Right renal pelvis (tissue), 4 donors: Measurements from ENCODE around the gene KRTAP10-7. TPM values are rescaled to one million over a fixed set of nuclear protein-coding genes. Genes with fewer than 3 reads are reported as not detected.
"Not testable (repeated sequence)": the region's sequence is repeated elsewhere in the genome, so short reads cannot be mapped to it uniquely, and the experiment has no call there.

ENCODE experiments used
- DNase-seq, 4 donors: peaks; one replicate each; pipeline ENCODE4 v3.0.0-alpha.2; 2013; ENCODE audit warnings: low read depth in 4 of 4, low spot score in 3 of 4, missing footprints in 1 of 4
- polyA plus RNA-seq, 4 donors: library from polyadenylated mRNA; unstranded; fragments of 120-200 nt; gene quantifications; one replicate each; pipeline ENCODE4 v1.2.1, GENCODE V29; 2013; ENCODE audit not compliant: insufficient read length in 4 of 4

Gene KRTAP10-7
- polyA plus RNA-seq, 4 donors, result not detected

DNA sequence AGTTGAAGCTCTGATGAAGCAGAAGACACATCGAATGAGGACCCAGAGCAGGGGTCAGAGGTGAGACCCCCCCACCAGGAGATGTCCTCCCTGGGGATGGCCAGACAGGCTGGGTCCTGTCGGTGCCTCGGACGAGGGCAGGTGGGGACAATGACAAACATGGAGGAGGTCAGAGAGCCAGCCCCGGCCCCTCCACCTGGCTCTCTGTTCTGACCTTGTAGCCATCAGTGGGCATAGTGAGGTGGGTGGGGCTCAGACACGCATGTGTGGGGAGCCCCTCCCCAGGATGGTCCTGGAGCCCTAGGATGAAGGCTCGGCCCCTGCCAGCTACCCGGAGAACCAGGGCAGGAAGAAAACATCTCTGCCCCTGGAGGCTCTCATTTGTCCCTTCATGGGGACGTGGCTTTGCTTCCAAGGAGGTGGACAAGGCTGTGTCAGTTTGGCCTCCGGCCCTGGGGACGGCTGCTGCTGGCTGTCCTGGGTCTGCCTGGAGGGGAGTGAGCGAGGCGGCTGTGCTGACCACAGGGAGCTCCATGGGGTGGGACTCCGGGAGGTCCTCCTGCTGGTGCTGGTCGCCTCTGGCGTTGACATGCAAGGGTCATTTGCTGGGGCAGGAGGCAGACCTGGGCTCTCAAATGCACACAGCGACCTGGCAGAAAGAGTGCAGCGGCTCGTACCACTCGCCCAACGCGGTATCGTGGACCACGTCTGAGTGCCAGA is 10.7 kb upstream of the KRTAP10-7 start:
- DNase-seq, result no peak

DNA sequence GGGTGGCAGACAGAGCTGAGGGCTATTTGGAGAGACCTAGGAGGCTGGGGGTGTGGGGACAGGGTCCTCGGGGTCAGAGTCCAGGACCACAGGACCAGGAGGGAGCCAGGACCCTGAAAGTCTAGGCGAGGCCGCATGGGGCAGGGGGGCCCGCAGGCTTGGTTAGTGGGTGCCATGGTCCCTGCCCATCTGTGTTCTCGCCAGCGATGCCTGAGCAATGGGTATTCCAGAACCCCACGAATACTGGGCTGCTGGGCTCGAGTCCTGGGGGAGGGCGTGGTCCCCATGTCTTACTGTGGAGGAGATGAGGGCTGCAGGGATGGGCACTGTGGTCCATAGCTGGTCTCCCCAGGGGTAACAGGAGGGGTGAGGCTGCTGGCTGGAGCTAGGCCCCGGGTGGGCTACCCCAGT is 10.1 kb upstream of the KRTAP10-7 start:
- no peak for DNase-seq

DNA sequence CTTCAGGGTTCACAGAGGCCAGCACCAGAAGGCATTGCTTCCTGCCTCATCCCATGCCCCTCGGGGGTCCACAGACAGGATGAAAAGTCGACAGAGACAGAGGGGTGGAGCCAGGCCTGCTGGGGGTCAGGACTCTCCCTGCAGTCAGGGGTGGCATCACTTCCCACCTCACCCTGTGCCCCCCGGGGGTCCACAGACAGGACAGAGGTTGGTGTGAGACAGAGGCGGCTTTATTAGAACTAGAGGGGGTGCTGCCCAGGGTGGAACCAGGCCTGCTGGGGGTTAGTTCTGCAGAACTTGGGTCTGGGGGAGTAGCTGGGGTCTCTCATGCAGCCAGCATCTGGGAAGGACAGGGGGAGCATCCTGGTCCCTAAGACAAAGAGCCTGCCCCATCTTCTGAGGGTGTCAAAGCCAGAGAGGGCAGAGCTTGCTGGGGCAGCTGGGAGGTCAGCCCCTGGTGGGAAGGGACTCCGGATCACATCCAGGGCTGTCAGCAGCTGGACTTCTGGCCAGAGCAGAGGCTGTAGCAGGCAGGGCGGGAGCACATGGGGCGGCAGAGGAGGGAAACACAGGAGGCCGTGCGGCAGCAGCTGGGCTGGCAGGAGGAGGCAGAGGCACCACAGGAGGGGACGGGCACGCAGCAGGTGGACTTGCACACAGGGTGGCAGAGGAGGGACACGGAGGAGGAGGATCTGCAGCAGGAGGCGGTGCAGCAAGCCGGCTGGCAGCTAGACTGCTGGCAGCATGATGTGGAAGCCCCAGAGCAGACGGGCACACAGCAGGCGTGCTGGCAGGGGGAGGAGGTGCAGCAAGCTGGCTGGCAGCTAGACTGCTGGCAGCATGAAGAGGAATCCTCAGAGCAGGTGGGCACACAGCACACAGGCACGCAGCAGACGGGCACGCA is 9.2 kb upstream of the KRTAP10-7 start:
- DNase-seq, result not testable (repeated sequence)

- not testable (repeated sequence) for DNase-seq
These were observed 8.6 kb upstream of the KRTAP10-7 start for GRCh38 chr21:44591801-44592130.

DNA sequence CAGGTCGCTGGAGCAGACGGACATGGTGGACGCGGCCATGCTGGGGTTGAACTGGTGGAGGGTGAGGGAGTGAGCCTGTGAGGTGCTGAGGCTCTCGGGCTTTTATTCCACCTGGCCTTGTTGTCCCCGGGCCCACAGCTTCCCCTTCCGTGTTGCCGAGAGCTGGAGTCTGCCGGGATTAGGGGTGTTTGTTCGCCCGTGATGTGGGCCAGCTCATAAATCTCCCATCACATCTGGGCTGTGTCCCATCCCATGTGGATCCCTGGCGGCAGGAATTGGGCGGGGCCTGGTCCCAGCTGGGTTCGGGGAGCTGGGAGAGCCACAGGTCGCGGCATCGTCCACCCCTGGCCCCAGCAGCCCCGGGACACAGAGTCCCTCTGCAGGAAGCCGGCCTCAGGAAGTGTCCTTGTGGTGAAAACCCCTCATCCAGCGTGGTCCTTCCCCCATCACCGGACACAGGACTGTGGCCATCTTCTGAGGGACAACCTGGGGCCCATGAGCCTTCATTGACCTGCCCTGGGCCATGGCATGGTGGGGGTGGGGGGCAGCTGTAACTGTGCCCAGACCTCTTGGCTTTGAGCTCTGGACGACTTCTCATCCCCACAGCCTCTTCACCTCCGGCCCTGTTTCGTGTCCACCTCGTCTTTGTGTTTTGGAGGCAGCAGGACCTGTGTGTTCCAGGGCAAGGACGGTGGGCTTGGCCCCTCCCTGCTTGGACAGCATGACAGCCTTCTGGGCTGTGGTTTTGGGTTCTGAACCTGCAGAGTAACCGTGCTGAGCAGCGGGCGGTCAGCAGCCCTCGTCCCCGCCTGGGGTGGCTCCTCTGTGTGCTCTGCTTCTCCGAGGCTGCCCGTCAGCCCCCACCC is 7.7 kb upstream of the KRTAP10-7 start, which contains the start of gene KRTAP10-6:
Gene KRTAP10-6 (minus strand): TSS at position 60 of the 866 bp plus-strand sequence. CDS start 21 bp downstream, at position 39.
- DNase-seq, result no peak

DNA sequence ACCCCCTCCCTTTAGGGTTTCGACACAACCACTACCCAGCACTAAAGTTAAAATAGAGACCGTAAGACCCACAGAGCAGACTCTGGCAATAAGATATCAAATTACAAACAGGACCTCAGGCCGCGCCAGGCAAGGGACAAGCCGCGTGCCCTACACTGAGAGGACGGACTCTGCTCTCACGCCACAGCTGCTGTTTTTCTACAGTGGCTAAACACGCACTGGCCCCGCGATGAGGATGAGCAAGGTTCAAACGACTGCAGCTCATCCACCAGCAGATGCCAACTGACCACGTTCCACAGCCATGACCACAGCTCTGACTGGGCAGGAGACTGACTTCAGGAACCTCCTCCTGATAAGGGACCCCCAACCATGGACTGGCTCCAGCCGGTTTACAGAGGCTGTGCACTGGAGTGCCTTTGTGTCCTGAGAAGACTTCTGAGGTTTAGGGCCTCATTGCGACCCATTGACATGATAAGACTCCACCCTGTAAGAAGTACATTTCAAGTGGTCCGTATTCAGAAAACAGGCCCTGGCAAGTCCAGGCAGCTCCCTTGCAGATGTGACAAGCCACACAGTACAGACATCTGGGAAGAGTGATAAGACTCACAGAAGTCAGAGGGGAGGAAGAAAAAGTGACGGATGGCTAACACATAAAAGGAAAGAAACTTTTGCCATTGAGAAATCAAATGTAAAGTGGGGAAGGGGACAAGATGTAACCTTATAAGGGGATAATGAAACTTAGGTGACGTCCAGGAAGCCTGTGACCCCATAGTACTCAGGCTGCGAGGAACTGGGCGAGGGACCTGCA is 6.6 kb upstream of the KRTAP10-7 start:
- no peak for DNase-seq

DNA sequence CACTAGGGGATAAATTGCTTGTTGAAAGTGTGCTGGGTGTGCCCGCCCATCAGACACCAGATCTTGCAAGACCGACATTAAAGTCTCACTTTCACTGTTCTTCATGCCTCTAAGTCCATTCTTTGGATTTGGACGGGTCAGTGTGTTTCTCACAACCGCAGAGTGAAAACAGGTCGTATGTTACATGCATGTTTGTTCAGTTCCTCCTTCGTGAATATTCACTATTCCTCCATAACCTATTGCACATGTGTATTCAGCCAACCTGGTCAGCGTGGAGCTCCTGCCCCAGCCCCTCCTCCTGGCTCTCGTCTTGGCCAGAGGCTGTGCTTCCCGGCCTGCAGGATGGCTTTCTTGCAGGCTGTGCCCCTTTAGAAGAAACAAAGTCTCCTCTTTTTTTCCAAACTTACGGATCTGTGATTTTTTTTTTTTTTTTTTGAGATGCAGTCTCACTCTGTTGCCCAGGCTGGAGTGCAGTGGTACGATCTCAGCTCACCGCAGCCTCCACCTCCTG is 5.9 kb upstream of the KRTAP10-7 start:
- DNase-seq, result no peak

GRCh38 chr21:44595524-44595923 is 4.9 kb upstream of the KRTAP10-7 start:
- no peak for DNase-seq

GRCh38 chr21:44596068-44596725 is 4.2 kb upstream of the KRTAP10-7 start:
- DNase-seq, result no peak

DNA sequence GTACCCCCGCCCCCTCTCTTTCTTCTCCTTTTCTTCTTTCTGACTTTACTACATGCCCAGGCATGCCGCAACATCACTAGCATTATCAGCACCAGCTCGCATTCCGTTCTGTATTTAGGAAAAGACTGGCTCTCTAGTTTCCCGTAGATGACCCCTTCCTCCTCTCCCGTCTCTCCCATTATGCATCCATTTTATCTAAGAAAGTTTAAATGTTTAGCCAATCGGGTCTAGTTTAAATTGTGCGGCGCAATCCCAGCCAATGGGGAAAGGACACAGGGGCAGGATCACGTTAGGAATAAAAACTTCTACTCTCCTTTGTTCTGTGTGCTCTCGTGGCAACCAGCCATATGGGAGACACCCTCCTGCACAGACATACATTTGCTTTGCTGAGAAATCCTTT is 2.3 kb upstream of the KRTAP10-7 start:
- no peak for DNase-seq

DNA sequence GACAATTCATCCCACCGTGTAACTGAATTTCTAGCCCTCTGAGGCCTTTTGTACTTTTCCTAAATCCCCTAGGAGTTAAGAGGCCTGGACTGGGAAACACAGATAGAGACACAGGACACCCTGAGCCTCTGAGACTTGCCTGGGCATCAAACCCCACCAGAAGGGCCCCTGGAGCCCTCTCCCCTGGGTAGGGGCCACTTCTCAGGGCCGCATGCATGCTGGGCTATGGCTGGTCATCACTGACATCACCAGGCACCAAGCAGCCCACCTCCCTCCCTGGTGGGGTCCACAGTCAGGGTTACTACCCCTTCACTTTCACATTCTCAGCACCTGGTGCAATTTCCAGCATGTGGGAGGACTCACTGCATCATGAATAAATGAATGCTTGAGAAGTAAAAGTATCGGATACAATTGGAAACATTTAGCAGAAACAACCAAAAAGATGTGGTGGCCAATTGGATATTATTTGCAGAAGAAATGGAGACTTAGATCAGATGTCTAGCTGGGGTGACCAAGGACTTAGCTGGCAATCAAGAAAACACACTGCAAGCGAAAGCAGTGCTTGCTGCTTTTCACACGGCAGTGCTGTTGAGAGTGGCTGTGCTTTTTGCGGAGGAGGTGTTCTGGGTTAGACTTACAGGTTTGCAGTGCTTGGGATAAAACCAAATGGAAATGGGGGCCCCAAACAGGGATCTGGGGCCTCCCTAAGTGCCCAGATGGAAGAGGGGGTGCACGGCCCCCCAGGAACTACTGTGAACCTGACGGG is 950 bp upstream of the KRTAP10-7 start:
- no peak for DNase-seq

- DNase-seq, result not testable (repeated sequence)
These were observed 694 bp downstream of the KRTAP10-7 start for GRCh38 chr21:44601091-44601490.

- no peak for DNase-seq
These were observed 1.4 kb downstream of the KRTAP10-7 start for GRCh38 chr21:44601596-44602462.

DNA sequence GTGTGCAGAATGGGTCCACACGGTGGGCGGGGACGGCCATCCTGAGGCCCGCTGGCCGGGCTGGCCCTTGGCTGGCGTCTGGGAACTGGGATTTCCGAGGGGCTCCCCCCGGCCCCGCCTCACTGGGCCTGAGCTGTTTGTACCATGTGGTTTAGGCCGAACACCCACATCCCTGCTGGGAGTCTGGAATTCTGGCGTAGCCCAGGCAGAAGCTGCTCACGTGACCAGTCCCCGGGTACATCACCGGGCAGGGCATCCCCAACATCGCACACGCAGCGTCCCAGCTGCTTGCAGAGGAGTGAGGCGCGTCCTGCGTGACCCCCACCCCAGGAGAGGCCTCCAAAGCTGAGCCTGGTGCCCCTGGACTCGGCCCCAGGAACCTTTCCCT is 2.1 kb downstream of the KRTAP10-7 start:
- no peak for DNase-seq

GRCh38 chr21:44603109-44603875 is 2.9 kb downstream of the KRTAP10-7 start:
- DNase-seq, result no peak

- no peak for DNase-seq
These were observed 3.5 kb downstream of the KRTAP10-7 start for GRCh38 chr21:44603911-44604310.

DNA sequence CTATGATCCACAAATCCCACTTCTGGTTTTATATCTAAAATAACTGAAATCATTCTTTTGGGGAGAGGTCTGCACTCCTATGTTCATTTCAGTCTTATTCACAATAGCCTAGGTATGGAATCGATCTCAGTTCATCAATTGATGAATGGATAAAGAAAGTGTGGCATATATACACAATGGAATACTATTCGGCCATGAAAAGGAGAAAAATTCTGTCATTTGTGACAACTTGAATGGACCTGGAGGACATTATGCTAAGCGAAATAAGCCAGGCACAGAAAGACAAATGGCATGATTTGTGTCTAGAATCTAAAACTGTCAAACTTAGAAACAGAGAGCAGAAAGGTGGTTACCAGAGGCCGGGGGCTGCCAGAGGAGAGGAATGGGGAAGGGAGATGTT is 6.1 kb downstream of the KRTAP10-7 start:
- no peak for DNase-seq
